Psoas muscle (tissue), 8 donors: ENCODE results near the gene PHF20. TPM values are rescaled to one million over a fixed set of nuclear protein-coding genes. Genes with fewer than 3 reads are reported as not detected.
A peak's percentile ranks its signal among the peaks of the same experiment; 100 is the strongest.

Experiments used
- ATAC-seq, 4 donors: fragments of 200-7000 bp; cut with Tn5 transposase; one replicate each; pipeline ENCODE4 v1.9.1; 2020; ENCODE audit warnings: moderate library complexity in 3 of 4, mild to moderate bottlenecking in 2 of 4
- DNase-seq, 2 donors: peaks; one replicate each; pipeline ENCODE4 v3.0.0-alpha.2; 2020
- H3K27ac ChIP-seq: fragments of 200-600 bp; one replicate; pipeline ENCODE4 v1.8.0; 2022
- H3K27me3 ChIP-seq, 3 donors: fragments of 200-600 bp in 1 of 3; one replicate each; pipeline versions ENCODE4 v1.6.1 to v1.8.0; 2013 to 2022; ENCODE audit warnings: low read length in 2 of 3, mild to moderate bottlenecking in 2 of 3, moderate library complexity in 1 of 3; ENCODE audit not compliant: insufficient read depth in 3 of 3
- H3K36me3 ChIP-seq, 2 donors: fragments of 200-600 bp in 1 of 2; one replicate each; pipeline versions ENCODE4 v1.6.1 to v1.8.0; 2013 to 2022; ENCODE audit warnings: low read depth in 1 of 2, mild to moderate bottlenecking in 1 of 2, moderate library complexity in 1 of 2; ENCODE audit not compliant: insufficient read depth in 1 of 2
- H3K4me1 ChIP-seq: fragments of 200-600 bp; one replicate; pipeline ENCODE4 v1.8.0; 2022
- H3K4me3 ChIP-seq: fragments of 200-600 bp; one replicate; pipeline ENCODE4 v1.8.0; 2022; ENCODE audit warnings: mild to moderate bottlenecking
- H3K9me3 ChIP-seq: fragments of 200-600 bp; one replicate; pipeline ENCODE4 v1.8.0; 2022
- CTCF ChIP-seq: fragments of 200-600 bp; IDR thresholded peaks from one replicate; pipeline ENCODE4 v1.8.0; 2022; ENCODE audit warnings: antibody characterized with exemption
- WGBS, 3 donors: extraction: QIAGEN DNeasy Blood & Tissue Kit; methylation state at CpG; one replicate each; pipeline versions ENCODE4 v1.1.6 to v1.1.7; 2013; 5-methylcytosine and 5-hydroxymethylcytosine counted together
- intact Hi-C, 2 donors: fragments of 100-400 bp; cut with DNase I; formaldehyde crosslinking; loops; one replicate each; pipeline versions ENCODE4 v1.11.0 to v1.14.2; 2022
- polyA plus RNA-seq, 3 donors: library from polyadenylated mRNA; stranded (reverse); fragments of 200-250 nt; gene quantifications; one replicate each; pipeline ENCODE4 v1.2.3, GENCODE V29; 2013
- total RNA-seq, 4 donors: library from RNA; stranded (reverse); fragmentation: NEBNext Ultra II Directional in 2 of 4; extraction: Animal tissue kit (Norgen Biotek cat#: 25700) in 2 of 4; gene quantifications; one replicate each; pipeline versions ENCODE4 v1.2.1 to v1.2.4, GENCODE V29; 2021 to 2023
- donor health status: healthy with polysubstance abuse.
- donor health status: DM: no; HTN: no; CAD: no; lungs with moderate emphysema.
- donor health status: Bipolar disorder and iron deficiency.
- donor health status: healthy.
- donor health status: DM: yes; HTN: yes; CAD: no.
- donor health status: DM: no; HTN: no; CAD: no.
- donor health status: DM: no; HTN: no; CAD: no.
- donor health status: DM: yes; HTN: yes; CAD: no.

Gene PHF20
- total and polyA plus RNA-seq, 7 donors, result 32.1 to 97.9 (median 58.6) TPM

DNA sequence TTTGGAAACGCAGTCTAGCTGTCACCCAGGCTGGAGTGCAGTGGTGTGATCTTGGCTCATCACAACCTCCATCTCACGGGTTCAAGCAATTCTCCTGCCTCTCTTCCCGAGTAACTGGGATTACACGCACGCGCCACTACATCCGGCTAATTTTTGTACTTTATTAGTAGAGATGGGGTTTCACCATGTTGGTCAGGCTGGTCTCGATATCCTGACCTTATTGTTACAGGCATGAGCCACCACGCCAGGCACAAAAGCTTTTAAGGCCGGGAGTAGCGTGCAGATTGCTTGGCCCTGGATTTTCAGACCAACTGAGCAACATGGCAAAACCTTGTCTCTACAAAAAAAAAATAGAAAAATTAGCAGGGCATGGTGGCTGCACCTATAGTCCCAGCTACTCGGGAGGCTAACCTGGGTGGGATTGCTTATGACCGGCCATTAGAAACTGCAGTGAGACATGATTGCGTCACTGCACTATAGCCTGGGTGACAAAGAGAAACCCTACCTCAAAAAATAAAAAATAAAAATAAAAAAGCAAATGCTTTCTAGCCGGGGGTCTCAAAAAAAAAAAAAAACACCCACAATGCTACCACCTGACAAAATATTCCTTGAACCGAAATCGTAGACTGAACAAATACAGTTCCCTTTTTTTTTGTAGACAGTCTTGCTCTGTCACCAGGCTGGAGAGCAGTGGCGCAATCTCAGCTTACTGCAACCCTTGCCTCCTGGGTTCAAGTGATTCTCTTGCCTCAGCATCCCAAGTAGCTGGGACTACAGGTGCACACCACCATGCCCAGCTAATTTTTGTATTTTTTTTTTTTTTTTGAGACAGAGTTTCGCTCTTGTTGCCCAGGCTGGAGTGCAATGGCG lies 44.7 kb upstream of the PHF20 start:
- no peak for TF ChIP-seq CTCF

DNA sequence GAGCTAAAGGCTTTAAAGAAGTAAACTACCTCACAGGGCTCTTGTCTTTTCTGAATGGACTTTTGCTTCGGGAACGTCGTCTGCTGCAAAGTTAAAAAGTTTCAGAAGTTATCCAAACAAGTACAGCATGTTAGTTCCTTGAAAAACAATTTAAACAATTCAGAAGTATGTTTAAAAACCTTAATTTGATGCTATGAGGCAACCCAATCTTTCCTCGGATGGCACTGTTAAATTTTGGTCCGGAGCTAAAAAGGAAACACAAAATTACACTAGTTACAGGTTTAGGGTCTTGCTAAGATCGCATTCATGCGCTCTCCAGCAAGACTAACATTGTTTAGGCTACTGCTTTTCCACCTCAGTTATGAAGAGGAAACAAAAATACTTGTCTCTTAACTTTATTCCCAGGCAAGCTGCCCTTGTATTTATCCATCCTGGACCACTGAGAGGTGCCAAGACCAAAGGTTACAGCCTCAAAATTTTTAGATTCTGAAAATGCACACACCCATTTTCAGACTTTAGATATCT lies 42.5 kb upstream of the PHF20 start:
- DNase-seq, result no peak
- WGBS, 3 donors, result 74 to 82% (median 75%) methylated on average over 7 of the region's 7 CpGs
- no peaks in the 10 kb centered on the region for H3K9me3 ChIP-seq
- no peak overlapping the region for H3K27ac ChIP-seq
- intact Hi-C loops, result no loop called here
- TF ChIP-seq CTCF, result no peak
- no peaks in the 10 kb centered on the region for H3K27me3 ChIP-seq
- H3K4me3 ChIP-seq, result no peak overlapping the region
- H3K36me3 ChIP-seq, result peaks cover 15 to 100% of the 10 kb centered on the region in 2 donors
- ATAC-seq, result no peak
- peaks cover 50% of the 10 kb centered on the region for H3K4me1 ChIP-seq

More for the DNA sequence above, 44.7 kb upstream of the PHF20 start:
- Histone ChIP-seq H3K9me3 (no peaks in the 10 kb centered on the region), H3K4me3 (no peak overlapping the region), H3K27me3 (no peaks in the 10 kb centered on the region), H3K27ac (no peak overlapping the region), H3K4me1 (peaks cover 52% of the 10 kb centered on the region), H3K36me3 (peaks cover 14 to 100% of the 10 kb centered on the region in 2 donors)
- DNase-seq (no peak), ATAC-seq (no peak)
- 92 to 96% (median 93%) methylated on average over 20 of the region's 20 CpGs for WGBS, 3 donors
- intact Hi-C loops, result no loop called here

GRCh38 chr20:35729836-35730582 lies 41.8 kb upstream of the PHF20 start:
- Histone ChIP-seq H3K27me3 (no peaks in the 10 kb centered on the region), H3K4me1 (peaks cover 54% of the 10 kb centered on the region), H3K36me3 (peaks cover 16 to 100% of the 10 kb centered on the region in 2 donors), H3K4me3 (no peak overlapping the region), H3K27ac (no peak overlapping the region), H3K9me3 (no peaks in the 10 kb centered on the region)
- ATAC-seq (no peak), DNase-seq (no peak)
- intact Hi-C loops, result no loop called here
- no peak for TF ChIP-seq CTCF
- WGBS, 3 donors, result 68 to 93% (median 75%) methylated on average over 2 of the region's 2 CpGs

- 43 to 59% (median 44%) methylated on average over 4 of the region's 4 CpGs for WGBS, 3 donors
- no peak for ATAC-seq
- peaks cover 11 to 100% of the 10 kb centered on the region in 2 donors for H3K36me3 ChIP-seq
- H3K4me3 ChIP-seq, result peak overlapping the region; percentile 8
- intact Hi-C loops, result no loop called here
- peaks cover 59% of the 10 kb centered on the region for H3K4me1 ChIP-seq
- no peak for DNase-seq
- no peak for TF ChIP-seq CTCF
- H3K9me3 ChIP-seq, result no peaks in the 10 kb centered on the region
- H3K27ac ChIP-seq, result peak overlapping the region; percentile 5
- H3K27me3 ChIP-seq, result no peaks in the 10 kb centered on the region
Measured at GRCh38 chr20:35730583-35731468, 41.0 kb upstream of the PHF20 start.
